ENCODE measurements around the gene PAPSS1.

GRCh38 chr4:107564326-107564725 is 155.7 kb downstream of the PAPSS1 start:
- TF ChIP-seq, protein P1, sequence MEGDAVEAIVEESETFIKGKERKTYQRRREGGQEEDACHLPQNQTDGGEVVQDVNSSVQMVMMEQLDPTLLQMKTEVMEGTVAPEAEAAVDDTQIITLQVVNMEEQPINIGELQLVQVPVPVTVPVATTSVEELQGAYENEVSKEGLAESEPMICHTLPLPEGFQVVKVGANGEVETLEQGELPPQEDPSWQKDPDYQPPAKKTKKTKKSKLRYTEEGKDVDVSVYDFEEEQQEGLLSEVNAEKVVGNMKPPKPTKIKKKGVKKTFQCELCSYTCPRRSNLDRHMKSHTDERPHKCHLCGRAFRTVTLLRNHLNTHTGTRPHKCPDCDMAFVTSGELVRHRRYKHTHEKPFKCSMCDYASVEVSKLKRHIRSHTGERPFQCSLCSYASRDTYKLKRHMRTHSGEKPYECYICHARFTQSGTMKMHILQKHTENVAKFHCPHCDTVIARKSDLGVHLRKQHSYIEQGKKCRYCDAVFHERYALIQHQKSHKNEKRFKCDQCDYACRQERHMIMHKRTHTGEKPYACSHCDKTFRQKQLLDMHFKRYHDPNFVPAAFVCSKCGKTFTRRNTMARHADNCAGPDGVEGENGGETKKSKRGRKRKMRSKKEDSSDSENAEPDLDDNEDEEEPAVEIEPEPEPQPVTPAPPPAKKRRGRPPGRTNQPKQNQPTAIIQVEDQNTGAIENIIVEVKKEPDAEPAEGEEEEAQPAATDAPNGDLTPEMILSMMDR (conservative IDR thresholded peaks at IDR 0.05 in 1 of 2, IDR thresholded peaks at IDR 0.05 in 1 of 2; ENCODE audit: low read depth in 1 of 2, low read length in 2 of 2), result no peak
- no peak for TF ChIP-seq EZH2 (IDR thresholded peaks at IDR 0.05; ENCODE audit: low read length, missing control alignments)

Data from fibroblast of lung (primary cell).